Gastrocnemius medialis (tissue), 4 donors: ENCODE data around the gene FAM81A. TPM values are rescaled to one million over a fixed set of nuclear protein-coding genes. Genes with fewer than 3 reads are reported as not detected.
"Not testable (repeated sequence)": the region's sequence is repeated elsewhere in the genome, so short reads cannot be mapped to it uniquely, and the experiment has no call there.

ENCODE experiments used
- ATAC-seq, 2 donors: fragments of 150-250 bp; one replicate each; pipeline ENCODE4 v1.9.1; 2016
- DNase-seq, 2 donors: peaks; one replicate each; pipeline ENCODE4 v3.0.0-alpha.2; 2019
- H3K27ac ChIP-seq, 4 donors: fragments of 200-600 bp; sonication (generic); 1 replicate in 1 of 4; 2 replicates in 3 of 4; pipeline ENCODE4 v1.5.1; 2016 to 2018; ENCODE audit warnings: mild to moderate bottlenecking in 2 of 4, moderate library complexity in 1 of 4
- H3K27me3 ChIP-seq, 3 donors: fragments of 200-600 bp; sonication (generic) in 2 of 3; 1 replicate in 1 of 3; 2 replicates in 2 of 3; pipeline versions ENCODE4 v1.5.1 to v1.6.0; 2016 to 2019; ENCODE audit warnings: mild to moderate bottlenecking in 1 of 3, moderate library complexity in 1 of 3
- H3K36me3 ChIP-seq, 2 donors: fragments of 200-600 bp; sonication (generic) in 1 of 2; one replicate each; pipeline ENCODE4 v1.5.1; 2017 to 2018
- H3K4me1 ChIP-seq, 2 donors: fragments of 200-600 bp; sonication (generic) in 1 of 2; one replicate each; pipeline ENCODE4 v1.5.1; 2016 to 2017; ENCODE audit warnings: mild to moderate bottlenecking in 2 of 2
- H3K4me3 ChIP-seq, 4 donors: fragments of 200-600 bp; sonication (generic) in 3 of 4; 1 replicate in 1 of 4; 2 replicates in 3 of 4; pipeline ENCODE4 v1.5.1; 2016 to 2019; ENCODE audit warnings: mild to moderate bottlenecking in 2 of 4
- H3K9me3 ChIP-seq, 3 donors: fragments of 200-600 bp; sonication (generic) in 2 of 3; 1 replicate in 1 of 3; 2 replicates in 2 of 3; pipeline ENCODE4 v1.5.1; 2016 to 2019
- POLR2A ChIP-seq, 2 donors: fragments of 450-650 bp; IDR thresholded peaks; one replicate each; pipeline ENCODE4 v1.6.1; 2017; ENCODE audit warnings: antibody characterized with exemption in 2 of 2, mild to moderate bottlenecking in 2 of 2, moderate library complexity in 2 of 2
- in situ Hi-C, 4 donors: fragments of 200-750 bp; cut with MboI; loops; one replicate each; pipeline versions ENCODE4 v1.15.0 to v1.8.0; 2017; ENCODE audit warnings: low sequenced_read_pairs in 4 of 4
- intact Hi-C: fragments of 100-400 bp; cut with DNase I; formaldehyde crosslinking; loops from one replicate; pipeline ENCODE4 v1.15.1; 2023; ENCODE audit warnings: low total_unique reads
- total RNA-seq, 4 donors: library from RNA; depleted of rRNA; stranded (reverse); fragments of >200 nt; gene quantifications; one replicate each; pipeline versions ENCODE4 v1.1.0 to v1.2.3, GENCODE V29; 2016
- TF ChIP-seq, protein P1 (sequence below), 5 experiments: fragments of 450-650 bp in 3 of 5; fragments of 200-600 bp in 2 of 5; sonication (generic) in 2 of 5; IDR thresholded peaks in 4 of 5; conservative IDR thresholded peaks in 1 of 5; 1 replicate in 4 of 5; 2 replicates in 1 of 5; pipeline ENCODE4 v1.5.1; 2016 to 2019; ENCODE audit warnings: antibody characterized with exemption in 5 of 5, mild to moderate bottlenecking in 3 of 5, moderate library complexity in 3 of 5

The FAM81A gene
- total RNA-seq, 4 donors from 2014 or later = 0.07 to 0.10 TPM; not detected in 2

DNA sequence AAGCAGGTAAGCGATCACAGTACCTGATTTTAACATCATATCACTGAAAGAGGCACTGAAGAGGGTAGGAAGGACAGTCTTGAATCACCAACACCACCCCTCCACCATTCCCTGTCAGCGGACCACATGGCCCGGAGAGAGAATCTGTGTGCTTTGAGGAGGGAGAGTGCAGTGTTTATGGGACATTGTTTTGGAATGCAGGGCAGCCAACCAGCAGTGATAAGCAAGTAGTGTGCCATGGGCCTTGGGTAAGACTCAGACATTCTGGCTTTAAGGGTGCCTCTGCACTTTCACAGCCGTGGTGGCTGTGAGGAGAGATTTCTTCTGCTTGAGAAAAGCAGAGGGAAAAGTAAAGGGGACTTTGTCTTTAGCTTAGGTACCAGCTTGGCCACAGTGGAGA lies 46.4 kb downstream of the FAM81A start:
- ATAC-seq (no peak), DNase-seq (no peak)
- Histone ChIP-seq H3K4me3 (no peak overlapping the region), H3K36me3 (no peaks in the 10 kb centered on the region), H3K9me3 (no peaks in the 10 kb centered on the region), H3K27ac (no peak overlapping the region), H3K27me3 (no peaks in the 10 kb centered on the region), H3K4me1 (no peaks in the 10 kb centered on the region)
- intact Hi-C loops = no loop called here
- in situ Hi-C loops = loop anchor here in 2 of 4 donors (25.0 kb wide), 2 partner anchors 322 to 1272 kb away; no protein-coding TSS in a partner anchor
- TF ChIP-seq, protein P1, sequence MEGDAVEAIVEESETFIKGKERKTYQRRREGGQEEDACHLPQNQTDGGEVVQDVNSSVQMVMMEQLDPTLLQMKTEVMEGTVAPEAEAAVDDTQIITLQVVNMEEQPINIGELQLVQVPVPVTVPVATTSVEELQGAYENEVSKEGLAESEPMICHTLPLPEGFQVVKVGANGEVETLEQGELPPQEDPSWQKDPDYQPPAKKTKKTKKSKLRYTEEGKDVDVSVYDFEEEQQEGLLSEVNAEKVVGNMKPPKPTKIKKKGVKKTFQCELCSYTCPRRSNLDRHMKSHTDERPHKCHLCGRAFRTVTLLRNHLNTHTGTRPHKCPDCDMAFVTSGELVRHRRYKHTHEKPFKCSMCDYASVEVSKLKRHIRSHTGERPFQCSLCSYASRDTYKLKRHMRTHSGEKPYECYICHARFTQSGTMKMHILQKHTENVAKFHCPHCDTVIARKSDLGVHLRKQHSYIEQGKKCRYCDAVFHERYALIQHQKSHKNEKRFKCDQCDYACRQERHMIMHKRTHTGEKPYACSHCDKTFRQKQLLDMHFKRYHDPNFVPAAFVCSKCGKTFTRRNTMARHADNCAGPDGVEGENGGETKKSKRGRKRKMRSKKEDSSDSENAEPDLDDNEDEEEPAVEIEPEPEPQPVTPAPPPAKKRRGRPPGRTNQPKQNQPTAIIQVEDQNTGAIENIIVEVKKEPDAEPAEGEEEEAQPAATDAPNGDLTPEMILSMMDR (IDR thresholded peaks at IDR 0.05 in 4 of 5, conservative IDR thresholded peaks at IDR 0.05 in 1 of 5) = no peak
- TF ChIP-seq POLR2A (IDR thresholded peaks at IDR 0.05) = no peak

DNA sequence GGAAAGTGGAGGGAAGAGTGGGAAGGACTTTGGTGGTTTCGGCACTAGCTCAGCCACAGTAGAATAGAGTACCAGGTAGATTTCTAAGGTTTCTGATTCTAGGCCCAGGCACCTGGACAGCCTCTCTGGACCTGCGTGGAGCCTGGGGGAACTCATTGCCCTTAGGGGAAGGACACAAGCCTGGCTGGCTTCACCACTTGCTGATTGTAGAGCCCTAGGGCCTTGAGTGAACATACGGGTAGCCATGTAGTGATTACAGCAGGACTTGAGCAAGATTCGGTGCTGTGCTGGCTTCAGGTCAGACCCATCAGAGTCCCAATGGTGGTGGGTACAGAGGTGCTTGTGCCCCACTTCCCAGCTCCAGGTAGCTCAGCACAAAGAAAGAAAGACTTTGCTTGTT lies 47.0 kb downstream of the FAM81A start:
- Histone ChIP-seq H3K4me1 (no peaks in the 10 kb centered on the region), H3K4me3 (no peak overlapping the region), H3K9me3 (no peaks in the 10 kb centered on the region), H3K36me3 (no peaks in the 10 kb centered on the region), H3K27me3 (no peaks in the 10 kb centered on the region), H3K27ac (no peak overlapping the region)
- ATAC-seq (no peak), DNase-seq (no peak)
- intact Hi-C loops (no loop called here), in situ Hi-C loops (loop anchor here in 2 of 4 donors (25.0 kb wide), 2 partner anchors 323 to 1273 kb away; no protein-coding TSS in a partner anchor)
- TF ChIP-seq POLR2A (IDR thresholded peaks at IDR 0.05) = no peak
- TF ChIP-seq, protein P1 (IDR thresholded peaks at IDR 0.05 in 4 of 5, conservative IDR thresholded peaks at IDR 0.05 in 1 of 5) = no peak

DNA sequence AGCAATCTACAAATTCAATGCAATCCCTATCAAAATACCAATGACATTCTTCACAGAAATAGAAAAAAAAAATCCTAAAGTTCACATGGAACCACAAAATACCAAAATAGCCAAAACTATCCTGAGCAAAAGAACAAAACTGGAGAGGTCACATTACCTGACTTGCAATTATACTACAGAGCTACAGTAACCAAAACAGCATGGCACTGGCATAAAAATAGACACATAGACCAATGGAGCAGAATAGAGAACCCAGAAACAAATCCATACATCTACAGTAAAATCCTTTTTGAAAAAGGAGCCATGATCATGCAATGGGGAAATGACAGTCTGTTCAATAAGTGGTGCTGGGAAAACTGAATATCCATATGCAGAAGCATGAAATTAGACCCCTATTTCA lies 51.5 kb downstream of the FAM81A start:
- H3K36me3 ChIP-seq, H3K4me1 ChIP-seq, H3K27me3 ChIP-seq, H3K9me3 ChIP-seq, H3K27ac ChIP-seq, H3K4me3 ChIP-seq, intact Hi-C loops, ATAC-seq, DNase-seq: not testable (repeated sequence)
- in situ Hi-C loops = loop anchor here in 2 of 4 donors (25.0 kb wide), 2 partner anchors 327 to 1277 kb away; no protein-coding TSS in a partner anchor

DNA sequence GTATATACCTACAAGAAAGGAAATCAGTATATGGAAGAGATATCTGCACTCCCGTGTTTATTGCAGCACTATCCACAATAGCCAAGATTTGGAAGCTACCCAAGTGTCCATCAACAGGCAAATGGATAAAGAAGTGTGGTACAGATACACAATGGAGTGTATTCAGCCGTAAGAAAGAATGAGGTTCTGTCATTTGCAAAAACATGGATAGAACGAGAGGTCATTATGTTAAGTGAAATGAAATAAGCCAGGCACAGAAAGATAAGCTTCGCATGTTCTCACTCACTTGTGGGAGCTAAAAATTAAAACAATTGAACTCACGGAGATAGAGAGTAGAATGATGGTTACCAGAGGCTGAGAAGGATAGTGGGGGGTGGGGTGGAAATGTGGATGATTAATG lies 53.1 kb downstream of the FAM81A start:
- no peaks in the 10 kb centered on the region for H3K27me3 ChIP-seq
- no peak overlapping the region for H3K27ac ChIP-seq
- no peaks in the 10 kb centered on the region for H3K36me3 ChIP-seq
- H3K9me3 ChIP-seq = no peaks in the 10 kb centered on the region
- ATAC-seq (no peak), DNase-seq (no peak)
- intact Hi-C loops = loop anchor here (5.0 kb wide), 2 partner anchors 119 to 244 kb away; partner anchors contain the start of gene MYO1E
- TF ChIP-seq POLR2A (IDR thresholded peaks at IDR 0.05) = no peak
- TF ChIP-seq, protein P1 (IDR thresholded peaks at IDR 0.05 in 4 of 5, conservative IDR thresholded peaks at IDR 0.05 in 1 of 5) = no peak
- H3K4me1 ChIP-seq = peaks cover 3 to 5% of the 10 kb centered on the region in 2 donors
- no peak overlapping the region for H3K4me3 ChIP-seq
- in situ Hi-C loops = loop anchor here (5.0 to 25.0 kb wide), 7 partner anchors 246 to 1279 kb away; partner anchors contain the start of gene RNF111 (in 1 of the 4)

DNA sequence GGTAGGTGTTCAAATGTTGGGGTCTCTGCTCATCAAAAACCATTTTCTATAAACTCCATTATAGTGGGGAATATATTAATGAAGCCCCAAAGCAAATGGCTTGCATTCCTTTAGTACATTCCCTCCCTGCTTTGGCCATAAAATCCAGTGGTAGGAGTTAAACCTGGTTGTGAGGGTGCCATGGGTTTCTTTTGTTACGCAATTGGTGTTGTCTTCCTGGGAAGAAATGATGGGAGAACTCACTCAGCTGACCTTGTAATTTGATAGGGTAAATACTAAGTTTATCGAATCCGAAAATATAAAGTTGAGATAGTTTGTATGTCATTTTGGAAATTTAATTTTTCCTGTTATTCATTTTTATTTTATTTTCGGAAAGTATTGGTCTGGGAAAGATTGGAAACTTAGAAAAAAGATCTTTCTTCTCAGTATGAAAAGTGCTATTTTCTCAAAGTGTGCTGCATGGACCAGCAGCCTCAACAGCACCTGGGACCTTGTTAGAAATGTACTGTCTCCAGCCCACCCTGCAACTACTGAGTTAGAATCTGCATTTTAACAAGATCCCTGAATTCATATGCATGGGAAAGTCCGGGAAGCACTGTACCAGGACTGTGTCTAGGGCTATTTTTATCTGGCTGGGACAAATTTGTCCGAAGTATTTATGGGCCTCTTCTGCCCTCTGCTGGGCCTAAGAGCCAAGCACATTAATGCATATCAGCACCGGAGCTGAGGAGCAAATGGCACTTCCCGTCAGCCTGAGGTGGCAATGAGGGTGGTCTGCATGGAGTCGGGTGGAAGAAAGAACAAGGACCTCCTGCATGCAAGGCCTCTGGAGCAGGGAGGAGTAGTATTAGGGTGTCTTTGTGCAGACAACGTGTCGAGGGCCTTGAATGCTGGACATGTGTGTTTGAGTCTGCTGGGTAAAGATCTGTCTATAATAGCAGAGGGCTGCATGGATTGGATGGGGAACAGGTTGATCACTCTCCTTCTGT lies 54.7 kb downstream of the FAM81A start:
- TF ChIP-seq, protein P1 (IDR thresholded peaks at IDR 0.05 in 4 of 5, conservative IDR thresholded peaks at IDR 0.05 in 1 of 5) = peak; percentile 76 to 87 (median 81)
- no peak for TF ChIP-seq POLR2A (IDR thresholded peaks at IDR 0.05)

More for the DNA sequence above, 54.7 kb downstream of the FAM81A start:
- Histone ChIP-seq H3K4me3 (peak overlapping the region in 3 of 4 donors; percentile 12 to 32 (median 22)), H3K9me3 (no peaks in the 10 kb centered on the region), H3K27me3 (no peaks in the 10 kb centered on the region), H3K4me1 (peaks cover 3 to 5% of the 10 kb centered on the region in 2 donors), H3K27ac (no peak overlapping the region), H3K36me3 (no peaks in the 10 kb centered on the region)
- DNase-seq (peak; percentile 18 to 54), ATAC-seq (peak; percentile 96 to 100)
- in situ Hi-C loops = loop anchor here (5.0 to 25.0 kb wide), 7 partner anchors 248 to 1280 kb away; partner anchors contain the start of gene RNF111 (in 1 of the 4)
- intact Hi-C loops = loop anchor here (1.0 to 5.0 kb wide), 5 partner anchors 120 to 536 kb away; partner anchors contain the start of gene MYO1E
